Type B pancreatic cell (in vitro differentiated cells): Measurements from ENCODE around the gene SLC25A44. TPM values are rescaled to one million over a fixed set of nuclear protein-coding genes. Genes with fewer than 3 reads are reported as not detected.

Experiments used
- DNase-seq: peaks from one replicate; pipeline ENCODE4 v3.0.0; 2021; ENCODE audit warnings: mixed read lengths; ENCODE audit not compliant: unreplicated experiment; ENCODE audit errors: extremely low spot score
- H3K27ac Mint-ChIP-seq: 2 replicates; pipeline ENCODE4 v1.8.0; 2021; ENCODE audit warnings: mild to moderate bottlenecking, mixed read lengths
- H3K27me3 Mint-ChIP-seq: 2 replicates; pipeline ENCODE4 v1.8.0; 2021; ENCODE audit warnings: mixed read lengths
- H3K36me3 Mint-ChIP-seq: 2 replicates; pipeline ENCODE4 v1.8.0; 2021; ENCODE audit warnings: mixed read lengths
- H3K4me1 Mint-ChIP-seq: one replicate; pipeline ENCODE4 v1.8.0; 2021; ENCODE audit warnings: mixed read lengths; ENCODE audit not compliant: unreplicated experiment
- H3K4me3 Mint-ChIP-seq: 2 replicates; pipeline ENCODE4 v1.8.0; 2021; ENCODE audit warnings: mild to moderate bottlenecking, mixed read lengths
- H3K9me3 Mint-ChIP-seq: 2 replicates; pipeline ENCODE4 v1.8.0; 2021; ENCODE audit warnings: mixed read lengths
- total RNA-seq: library from RNA; stranded (reverse); gene quantifications from 2 replicates; pipeline ENCODE4 v1.2.1, GENCODE V29; 2021; ENCODE audit warnings: low replicate concordance
- TF ChIP-seq, protein P1 (sequence below): fragments of 200-600 bp; sonication (generic); conservative IDR thresholded peaks from 2 replicates; pipeline ENCODE4 v1.5.0; 2021; ENCODE audit warnings: antibody characterized with exemption, mild to moderate bottlenecking

Gene SLC25A44
- total RNA-seq, 1 donor from 2014 or later = 18.6 TPM

DNA sequence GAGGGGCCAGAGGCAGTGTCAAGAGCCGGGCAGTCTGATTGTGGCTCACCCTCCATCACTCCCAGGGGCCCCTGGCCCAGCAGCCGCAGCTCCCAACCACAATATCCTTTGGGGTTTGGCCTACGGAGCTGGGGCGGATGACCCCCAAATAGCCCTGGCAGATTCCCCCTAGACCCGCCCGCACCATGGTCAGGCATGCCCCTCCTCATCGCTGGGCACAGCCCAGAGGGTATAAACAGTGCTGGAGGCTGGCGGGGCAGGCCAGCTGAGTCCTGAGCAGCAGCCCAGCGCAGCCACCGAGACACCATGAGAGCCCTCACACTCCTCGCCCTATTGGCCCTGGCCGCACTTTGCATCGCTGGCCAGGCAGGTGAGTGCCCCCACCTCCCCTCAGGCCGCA, 48.0 kb downstream of the SLC25A44 start, which contains the start of gene BGLAP:
TSS of gene BGLAP (plus strand) at position 259 of the 400 bp plus-strand sequence. CDS start at position 307, 48 bp downstream.
- Mint-ChIP-seq H3K27me3 (no peaks in the 10 kb centered on the region), H3K9me3 (no peaks in the 10 kb centered on the region), H3K4me3 (no peak within 1 kb of the TSS), H3K4me1 (no peaks in the 10 kb centered on the region), H3K36me3 (peaks cover 9% of the 10 kb centered on the region), H3K27ac (no peak within 1 kb of the TSS)
- no peak for DNase-seq
- TF ChIP-seq, protein P1, sequence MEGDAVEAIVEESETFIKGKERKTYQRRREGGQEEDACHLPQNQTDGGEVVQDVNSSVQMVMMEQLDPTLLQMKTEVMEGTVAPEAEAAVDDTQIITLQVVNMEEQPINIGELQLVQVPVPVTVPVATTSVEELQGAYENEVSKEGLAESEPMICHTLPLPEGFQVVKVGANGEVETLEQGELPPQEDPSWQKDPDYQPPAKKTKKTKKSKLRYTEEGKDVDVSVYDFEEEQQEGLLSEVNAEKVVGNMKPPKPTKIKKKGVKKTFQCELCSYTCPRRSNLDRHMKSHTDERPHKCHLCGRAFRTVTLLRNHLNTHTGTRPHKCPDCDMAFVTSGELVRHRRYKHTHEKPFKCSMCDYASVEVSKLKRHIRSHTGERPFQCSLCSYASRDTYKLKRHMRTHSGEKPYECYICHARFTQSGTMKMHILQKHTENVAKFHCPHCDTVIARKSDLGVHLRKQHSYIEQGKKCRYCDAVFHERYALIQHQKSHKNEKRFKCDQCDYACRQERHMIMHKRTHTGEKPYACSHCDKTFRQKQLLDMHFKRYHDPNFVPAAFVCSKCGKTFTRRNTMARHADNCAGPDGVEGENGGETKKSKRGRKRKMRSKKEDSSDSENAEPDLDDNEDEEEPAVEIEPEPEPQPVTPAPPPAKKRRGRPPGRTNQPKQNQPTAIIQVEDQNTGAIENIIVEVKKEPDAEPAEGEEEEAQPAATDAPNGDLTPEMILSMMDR = no peak

DNA sequence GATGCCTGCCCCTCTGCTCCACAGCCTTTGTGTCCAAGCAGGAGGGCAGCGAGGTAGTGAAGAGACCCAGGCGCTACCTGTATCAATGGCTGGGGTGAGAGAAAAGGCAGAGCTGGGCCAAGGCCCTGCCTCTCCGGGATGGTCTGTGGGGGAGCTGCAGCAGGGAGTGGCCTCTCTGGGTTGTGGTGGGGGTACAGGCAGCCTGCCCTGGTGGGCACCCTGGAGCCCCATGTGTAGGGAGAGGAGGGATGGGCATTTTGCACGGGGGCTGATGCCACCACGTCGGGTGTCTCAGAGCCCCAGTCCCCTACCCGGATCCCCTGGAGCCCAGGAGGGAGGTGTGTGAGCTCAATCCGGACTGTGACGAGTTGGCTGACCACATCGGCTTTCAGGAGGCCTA, 48.8 kb downstream of the SLC25A44 start:
- TF ChIP-seq, protein P1 = no peak
- Mint-ChIP-seq H3K36me3 (peaks cover 5% of the 10 kb centered on the region), H3K27ac (no peak overlapping the region), H3K4me3 (no peak overlapping the region), H3K4me1 (peaks cover 4% of the 10 kb centered on the region), H3K9me3 (no peaks in the 10 kb centered on the region), H3K27me3 (no peaks in the 10 kb centered on the region)
- DNase-seq = no peak

DNA sequence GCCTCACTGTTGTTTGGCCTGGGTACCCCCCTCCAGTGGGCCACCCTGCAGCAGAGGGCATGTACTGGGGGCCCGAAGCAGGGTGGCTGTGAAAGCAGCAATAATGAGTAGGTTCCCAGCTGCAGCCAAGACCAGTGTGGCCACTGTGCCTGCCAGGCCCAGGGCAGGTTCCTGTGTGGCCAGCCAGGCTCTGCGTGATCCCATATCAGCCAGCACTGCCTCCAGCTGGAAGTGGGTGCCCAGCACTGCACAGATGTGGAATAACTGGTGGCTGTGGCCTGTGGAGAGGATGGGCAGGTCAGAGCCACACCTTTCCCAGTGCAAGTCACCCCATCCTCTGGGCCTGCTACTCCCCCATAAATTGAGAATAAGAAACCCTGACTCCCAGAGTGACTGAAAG, 50.2 kb downstream of the SLC25A44 start:
- H3K27ac Mint-ChIP-seq = peak overlapping the region; percentile 17
- no peaks in the 10 kb centered on the region for H3K27me3 Mint-ChIP-seq
- no peaks in the 10 kb centered on the region for H3K9me3 Mint-ChIP-seq
- no peaks in the 10 kb centered on the region for H3K36me3 Mint-ChIP-seq
- no peak overlapping the region for H3K4me3 Mint-ChIP-seq
- peaks cover 4% of the 10 kb centered on the region for H3K4me1 Mint-ChIP-seq
- TF ChIP-seq, protein P1 = no peak
- no peak for DNase-seq

DNA sequence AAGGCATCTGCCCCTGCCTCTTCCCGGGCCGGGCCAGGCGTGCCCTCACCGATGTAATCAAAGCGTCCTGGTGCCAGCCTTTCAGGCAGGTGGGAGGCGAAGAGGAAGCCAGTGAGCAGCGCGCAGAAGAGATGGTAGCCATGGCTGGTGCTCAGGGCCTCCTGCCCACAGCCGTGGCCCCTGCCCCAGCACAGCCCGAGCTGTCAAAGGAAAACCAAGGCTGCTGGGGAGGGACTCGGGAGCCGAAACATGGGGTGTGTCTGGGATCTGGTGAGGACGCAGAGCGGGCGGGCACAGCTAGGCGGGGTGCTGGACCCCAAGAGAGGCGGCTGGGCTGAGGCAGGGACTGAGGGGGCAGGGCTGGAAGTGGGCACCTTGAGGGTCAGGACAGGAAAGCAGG, 50.8 kb downstream of the SLC25A44 start:
- Mint-ChIP-seq H3K27me3 (no peaks in the 10 kb centered on the region), H3K9me3 (no peaks in the 10 kb centered on the region), H3K27ac (peak overlapping the region; percentile 55), H3K4me3 (no peak overlapping the region), H3K36me3 (no peaks in the 10 kb centered on the region), H3K4me1 (peaks cover 4% of the 10 kb centered on the region)
- TF ChIP-seq, protein P1 = no peak
- no peak for DNase-seq

DNA sequence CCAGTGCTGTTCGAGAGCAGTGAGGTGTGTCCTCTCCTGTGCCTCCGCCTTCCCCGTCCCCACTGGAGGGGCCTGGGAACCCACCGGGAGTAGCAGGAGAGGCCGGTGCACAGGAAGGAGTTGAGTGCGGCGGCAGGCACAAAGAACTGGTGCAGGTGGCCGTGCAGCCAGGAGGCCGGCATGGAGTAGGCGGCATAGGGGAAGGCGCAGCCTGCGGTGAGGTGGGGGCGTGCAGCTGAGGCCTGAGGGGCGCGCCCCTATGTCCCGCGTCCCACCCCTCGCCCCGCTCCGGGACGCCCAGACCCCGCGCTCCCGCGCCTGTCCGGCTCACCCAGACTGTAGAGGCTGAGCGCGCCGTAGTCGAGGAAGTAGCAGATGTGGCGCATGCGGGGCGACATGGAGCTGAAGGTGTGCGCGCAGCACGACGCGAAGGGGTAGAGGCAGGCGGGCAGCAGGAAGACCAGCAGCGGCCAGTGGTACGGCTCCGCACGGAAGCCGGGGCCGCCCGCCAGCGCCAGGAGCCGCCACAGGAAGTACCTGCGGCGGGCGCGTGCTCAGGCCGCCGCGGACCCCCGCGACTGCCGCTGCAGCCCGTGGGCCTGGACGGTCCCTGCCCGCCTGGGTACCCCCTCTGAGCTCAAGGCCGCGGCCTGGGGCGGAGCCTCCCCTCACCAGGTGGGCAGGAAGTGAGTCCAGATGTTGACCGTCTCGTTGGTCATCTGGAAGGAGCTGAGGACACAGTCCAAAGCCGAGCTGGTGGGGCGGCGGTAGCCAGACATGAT, 51.7 kb downstream of the SLC25A44 start:
- no peak for DNase-seq
- peak overlapping the region; percentile 55 for H3K27ac Mint-ChIP-seq
- TF ChIP-seq, protein P1 = no peak

More for the DNA sequence above, 51.7 kb downstream of the SLC25A44 start:
- H3K4me3 Mint-ChIP-seq = no peak overlapping the region
- H3K4me1 Mint-ChIP-seq = peaks cover 4% of the 10 kb centered on the region
- H3K36me3 Mint-ChIP-seq = peaks cover 4% of the 10 kb centered on the region
- no peaks in the 10 kb centered on the region for H3K27me3 Mint-ChIP-seq
- H3K9me3 Mint-ChIP-seq = no peaks in the 10 kb centered on the region
